ENCODE data around the gene SBK1.

DNA sequence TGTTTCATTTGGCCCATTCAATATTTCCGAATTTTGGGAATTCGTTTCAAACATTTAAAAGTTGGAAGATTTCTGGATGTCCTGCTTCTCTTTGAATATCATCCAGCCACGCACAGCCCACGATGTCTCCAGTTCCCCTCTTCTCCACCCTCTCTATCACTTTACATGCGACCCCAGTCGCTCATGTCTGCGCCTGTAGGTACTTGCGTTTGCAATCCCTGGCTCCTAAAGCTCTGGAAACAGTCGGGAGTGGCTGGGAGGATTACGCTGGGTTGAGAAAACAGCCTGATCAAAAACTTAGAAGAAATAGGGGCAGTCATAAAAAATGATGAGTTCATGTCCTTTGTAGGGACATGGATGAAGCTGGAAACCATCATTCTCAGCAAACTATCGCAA, 1.5 kb upstream of the SBK1 start:
- TF ChIP-seq CTCF (conservative IDR thresholded peaks at IDR 0.05; ENCODE audit: low read length) = no peak
- no peak for TF ChIP-seq EZH2phosphoT487 (IDR thresholded peaks at IDR 0.05; ENCODE audit: borderline replicate concordance)
